IPS-18c (cell line): Measurements from ENCODE around the gene NHLRC2.
"Not testable (repeated sequence)": the region's sequence is repeated elsewhere in the genome, so short reads cannot be mapped to it uniquely, and the experiment has no call there.

Experiments used
- H3K4me3 ChIP-seq: 2 replicates; pipeline ENCODE4 v1.7.0; 2013; ENCODE audit warnings: low read depth, mild to moderate bottlenecking, low read length, moderate library complexity; ENCODE audit not compliant: insufficient read depth
- H3K9me3 ChIP-seq: one replicate; pipeline ENCODE4 v1.6.1; 2013; ENCODE audit warnings: mild to moderate bottlenecking, low read length, moderate library complexity; ENCODE audit not compliant: control insufficient read depth, insufficient read depth

Gene NHLRC2, protein sequence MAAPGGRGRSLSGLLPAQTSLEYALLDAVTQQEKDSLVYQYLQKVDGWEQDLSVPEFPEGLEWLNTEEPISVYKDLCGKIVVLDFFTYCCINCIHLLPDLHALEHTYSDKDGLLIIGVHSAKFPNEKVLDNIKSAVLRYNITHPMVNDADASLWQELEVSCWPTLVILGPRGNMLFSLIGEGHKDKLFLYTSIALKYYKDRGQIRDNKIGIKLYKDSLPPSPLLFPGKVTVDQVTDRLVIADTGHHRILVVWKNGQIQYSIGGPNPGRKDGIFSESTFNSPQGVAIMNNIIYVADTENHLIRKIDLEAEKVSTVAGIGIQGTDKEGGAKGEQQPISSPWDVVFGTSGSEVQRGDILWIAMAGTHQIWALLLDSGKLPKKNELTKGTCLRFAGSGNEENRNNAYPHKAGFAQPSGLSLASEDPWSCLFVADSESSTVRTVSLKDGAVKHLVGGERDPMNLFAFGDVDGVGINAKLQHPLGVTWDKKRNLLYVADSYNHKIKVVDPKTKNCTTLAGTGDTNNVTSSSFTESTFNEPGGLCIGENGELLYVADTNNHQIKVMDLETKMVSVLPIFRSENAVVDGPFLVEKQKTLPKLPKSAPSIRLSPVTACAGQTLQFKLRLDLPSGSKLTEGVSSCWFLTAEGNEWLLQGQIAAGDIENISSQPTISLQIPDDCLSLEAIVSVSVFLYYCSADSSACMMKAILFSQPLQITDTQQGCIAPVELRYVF

DNA sequence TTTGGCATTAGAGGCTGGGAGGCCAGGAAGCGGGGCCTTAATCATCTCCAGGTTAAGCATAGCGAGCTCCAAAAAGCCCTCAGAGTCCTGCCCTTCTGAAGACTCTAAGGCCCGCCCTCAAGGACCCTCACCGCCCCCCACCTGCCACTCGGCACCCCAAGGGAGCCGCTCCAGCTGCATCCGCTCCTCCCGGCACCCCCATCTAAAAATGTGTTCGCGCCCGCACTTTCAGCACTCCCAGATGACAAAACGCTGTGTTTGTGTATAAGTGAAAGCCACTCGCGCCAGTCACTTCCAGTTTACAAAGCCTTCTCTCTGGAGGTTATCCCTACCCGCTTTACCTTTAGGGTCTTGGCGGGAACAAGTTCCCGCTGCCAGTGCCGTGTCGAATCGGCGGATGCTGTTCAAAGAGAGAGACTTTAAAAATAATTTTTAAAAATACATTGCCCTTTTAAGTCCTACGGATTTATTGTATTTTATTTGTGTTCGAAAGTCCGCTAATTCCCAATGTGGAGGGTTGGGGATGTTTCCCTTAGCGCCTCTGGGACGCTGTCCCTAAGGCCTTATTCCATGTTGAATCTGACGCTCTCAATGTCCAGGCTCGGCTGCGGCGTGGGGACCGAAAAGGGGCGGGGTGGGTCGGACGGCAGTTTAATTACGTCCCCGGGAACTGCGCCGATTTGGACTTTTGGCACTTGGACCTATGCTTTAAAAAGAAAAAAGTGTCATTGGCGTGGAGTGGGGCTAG lies at the start of gene NHLRC2, which contains the start of gene DCLRE1A:
Gene NHLRC2 (plus strand): TSS at position 649 of the 748 bp plus-strand sequence. CDS start 212 bp downstream, outside the sequence.
Gene DCLRE1A (minus strand): TSS at position 70 of the 748 bp plus-strand sequence. CDS start 900 bp downstream, outside the sequence.
- Histone ChIP-seq H3K4me3 (peak within 1 kb of the TSS; percentile 92), H3K9me3 (no peaks in the 10 kb centered on the region)

DNA sequence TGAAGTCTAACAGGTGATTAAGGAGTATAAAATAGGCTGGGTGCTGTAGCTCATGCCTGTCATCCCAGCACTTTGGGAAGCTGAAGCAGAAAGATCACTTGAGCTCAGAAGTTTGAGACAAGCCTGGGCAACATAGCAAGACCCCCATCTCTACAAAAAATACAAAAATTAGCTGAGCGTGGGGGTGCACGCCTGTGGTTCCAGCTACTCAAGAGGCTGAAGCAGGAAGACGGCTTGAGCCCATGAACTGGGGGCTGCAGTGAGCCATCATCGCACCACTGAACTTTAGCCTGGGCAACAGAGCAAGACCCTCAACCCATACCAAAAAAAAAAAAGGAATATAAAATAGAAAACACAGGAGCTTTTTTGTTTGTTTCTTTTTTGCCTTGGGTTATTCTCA lies 48.0 kb upstream of the NHLRC2 start:
- peaks cover 2% of the 10 kb centered on the region for H3K9me3 ChIP-seq
- no peak overlapping the region for H3K4me3 ChIP-seq

- no peak overlapping the region for H3K4me3 ChIP-seq
- H3K9me3 ChIP-seq = peaks cover 2% of the 10 kb centered on the region
These were observed 46.3 kb upstream of the NHLRC2 start for GRCh38 chr10:113808168-113808567.

DNA sequence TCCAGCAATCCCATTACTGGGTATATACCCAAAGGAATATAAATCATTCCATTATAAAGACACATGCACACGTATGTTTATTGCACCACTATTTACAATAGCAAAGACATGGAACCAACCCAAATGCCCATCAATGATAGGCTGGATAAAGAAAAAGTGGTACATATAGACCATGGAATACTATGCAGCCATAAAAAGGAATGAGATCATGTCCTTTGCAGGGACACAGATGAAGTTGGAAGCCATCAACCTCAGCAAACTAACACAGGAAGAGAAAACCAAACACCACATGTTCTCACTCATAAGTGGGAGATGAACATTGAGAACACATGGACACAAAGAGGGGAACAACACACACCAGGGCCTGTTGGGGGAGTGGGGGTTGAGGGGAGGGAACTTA lies 39.8 kb upstream of the NHLRC2 start:
- H3K4me3 ChIP-seq, H3K9me3 ChIP-seq: not testable (repeated sequence)

DNA sequence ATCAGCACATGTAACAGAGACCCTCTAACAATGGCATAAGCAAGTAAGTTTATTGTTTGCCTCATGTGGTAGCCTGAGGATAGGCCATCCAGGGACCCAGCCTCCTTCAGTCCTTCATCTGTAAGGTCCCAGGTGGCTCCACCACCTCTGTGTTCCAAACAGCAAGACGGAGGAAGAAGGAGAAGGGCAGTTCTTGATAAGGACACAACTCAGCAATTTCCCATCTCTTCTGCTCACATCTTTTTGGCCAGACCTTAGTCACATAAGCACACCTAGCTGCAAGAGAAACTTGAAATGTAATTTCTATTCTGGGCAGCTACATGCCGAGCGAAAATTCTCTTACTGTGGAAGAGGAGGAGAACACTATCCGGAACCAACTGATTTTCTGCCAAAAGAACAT lies 34.5 kb upstream of the NHLRC2 start:
- Histone ChIP-seq H3K4me3 (no peak overlapping the region), H3K9me3 (peaks cover 2% of the 10 kb centered on the region)

GRCh38 chr10:113820507-113820906 lies 34.0 kb upstream of the NHLRC2 start:
- no peak overlapping the region for H3K4me3 ChIP-seq
- H3K9me3 ChIP-seq = peaks cover 2% of the 10 kb centered on the region

DNA sequence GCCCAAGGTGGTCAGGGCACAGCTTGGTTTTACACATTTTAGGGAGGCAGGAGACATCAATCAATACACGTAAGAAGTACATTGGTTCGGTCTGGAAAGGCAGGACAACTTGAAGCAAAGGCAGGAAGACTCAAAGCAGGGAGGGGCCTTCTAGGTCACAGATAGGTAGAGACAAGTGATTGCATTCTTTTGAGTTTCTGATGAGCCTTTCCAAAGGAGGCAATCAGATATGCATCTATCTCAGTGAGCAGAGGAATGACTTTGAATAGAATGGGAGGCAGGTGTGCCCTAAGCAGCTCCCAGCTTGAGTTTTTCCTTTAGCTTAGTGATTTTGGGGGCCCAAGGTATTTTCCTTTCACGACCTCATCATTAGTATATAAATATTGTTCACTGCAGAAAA lies 33.2 kb upstream of the NHLRC2 start:
- not testable (repeated sequence) for H3K4me3 ChIP-seq, H3K9me3 ChIP-seq

DNA sequence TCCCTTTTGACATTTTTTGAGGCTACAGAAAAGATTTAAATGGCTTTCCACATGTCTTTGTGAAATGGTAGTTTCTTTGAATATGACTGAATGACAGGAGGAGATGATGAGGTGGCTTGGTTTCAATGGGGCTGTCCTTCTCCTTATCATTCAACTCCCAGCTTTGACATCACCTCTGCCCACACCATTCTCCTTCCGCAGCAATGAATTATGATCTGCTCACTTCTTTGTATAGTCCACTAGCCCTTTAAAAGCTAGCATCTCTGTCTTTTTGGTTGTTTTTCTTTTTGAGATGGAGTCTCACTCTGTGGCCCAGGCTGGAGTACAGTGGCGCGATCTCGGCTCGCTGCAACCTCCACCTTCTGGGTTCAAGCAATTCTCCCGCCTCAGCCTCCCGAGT lies 32.3 kb upstream of the NHLRC2 start:
- H3K4me3 ChIP-seq = no peak overlapping the region
- peaks cover 2% of the 10 kb centered on the region for H3K9me3 ChIP-seq

- no peak overlapping the region for H3K4me3 ChIP-seq
- H3K9me3 ChIP-seq = peaks cover 2% of the 10 kb centered on the region
These were observed 31.1 kb upstream of the NHLRC2 start for GRCh38 chr10:113823389-113823788.

- Histone ChIP-seq H3K4me3 (no peak overlapping the region), H3K9me3 (peaks cover 2% of the 10 kb centered on the region)
These were observed 28.7 kb upstream of the NHLRC2 start for GRCh38 chr10:113825791-113826190.

DNA sequence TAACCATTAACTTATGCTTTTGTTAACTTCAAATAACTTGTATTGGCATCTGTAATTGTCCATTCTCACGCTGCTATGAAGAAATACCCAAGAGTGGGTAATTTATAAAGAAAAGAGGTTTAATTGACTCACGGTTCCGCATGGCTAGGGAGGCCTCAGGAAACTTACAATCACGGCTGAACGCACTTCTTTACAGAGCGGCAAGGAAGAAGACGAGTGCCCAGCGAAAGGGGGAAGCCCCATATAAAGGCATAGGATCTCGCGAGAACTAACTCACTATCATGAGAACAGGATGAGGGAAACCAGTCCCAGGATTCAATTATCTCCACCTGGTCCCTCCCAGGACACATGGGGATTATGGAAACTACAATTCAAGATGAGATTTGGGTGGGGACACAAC lies 25.9 kb upstream of the NHLRC2 start:
- not testable (repeated sequence) for H3K4me3 ChIP-seq, H3K9me3 ChIP-seq

- no peak overlapping the region for H3K4me3 ChIP-seq
- no peaks in the 10 kb centered on the region for H3K9me3 ChIP-seq
These were observed 12.3 kb upstream of the NHLRC2 start for GRCh38 chr10:113842171-113842570.

GRCh38 chr10:113843972-113844485 lies 10.4 kb upstream of the NHLRC2 start:
- no peaks in the 10 kb centered on the region for H3K9me3 ChIP-seq
- no peak overlapping the region for H3K4me3 ChIP-seq

- no peaks in the 10 kb centered on the region for H3K9me3 ChIP-seq
- no peak overlapping the region for H3K4me3 ChIP-seq
These were observed 8.4 kb upstream of the NHLRC2 start for GRCh38 chr10:113846036-113846435.

DNA sequence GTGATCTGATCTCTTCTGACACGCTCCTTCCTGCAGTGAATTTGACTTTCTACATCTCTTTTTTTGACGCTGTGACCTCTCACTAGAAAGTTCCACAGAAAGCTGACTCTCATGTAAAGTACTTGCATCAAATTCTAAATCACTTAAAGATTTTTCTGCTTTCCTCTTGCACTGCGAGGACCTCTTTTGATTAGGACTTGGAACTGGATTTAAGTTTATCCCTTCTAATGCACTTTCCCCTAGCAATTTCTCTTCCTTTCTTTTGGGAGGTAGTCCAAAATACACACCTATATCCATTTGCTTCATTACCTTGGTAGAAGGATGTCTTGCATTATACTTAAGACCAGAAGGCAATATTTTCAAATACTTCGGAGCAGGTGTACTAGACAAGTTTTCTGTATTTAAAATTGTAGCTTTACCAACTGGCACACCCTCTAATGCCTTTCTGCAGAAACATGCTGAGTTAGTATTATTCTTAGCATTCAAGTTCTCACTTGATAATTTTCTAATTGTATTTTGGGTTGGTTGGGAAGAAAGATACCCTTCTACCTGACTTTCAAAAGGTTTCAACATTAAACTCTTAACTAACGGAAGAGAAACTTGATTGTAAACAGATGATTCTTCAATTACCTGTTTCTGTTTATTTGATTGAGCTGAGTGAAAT lies 5.2 kb upstream of the NHLRC2 start:
- Histone ChIP-seq H3K4me3 (no peak overlapping the region), H3K9me3 (no peaks in the 10 kb centered on the region)

DNA sequence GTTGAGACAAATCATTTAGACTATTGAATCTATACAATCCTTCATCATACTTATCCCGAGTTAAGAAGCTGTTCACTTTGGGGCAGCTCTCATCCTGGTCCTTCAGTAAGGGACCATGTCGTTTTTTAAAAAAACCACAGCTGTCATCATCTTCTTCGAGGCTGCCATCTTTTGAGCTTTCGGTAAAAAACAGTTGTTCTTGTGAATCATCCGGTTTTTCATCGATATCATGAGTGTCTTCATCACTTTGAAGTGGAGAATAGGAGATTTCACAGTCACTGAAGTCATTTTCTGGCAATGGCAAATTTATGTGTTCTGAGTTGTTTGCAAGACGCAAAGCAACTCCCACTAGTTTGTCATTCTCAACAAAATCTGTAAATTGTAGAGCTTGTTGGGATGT lies 4.5 kb upstream of the NHLRC2 start:
- H3K9me3 ChIP-seq = no peaks in the 10 kb centered on the region
- H3K4me3 ChIP-seq = no peak overlapping the region

- Histone ChIP-seq H3K9me3 (no peaks in the 10 kb centered on the region), H3K4me3 (peak overlapping the region; percentile 92)
These were observed 866 bp upstream of the NHLRC2 start for GRCh38 chr10:113853578-113854012.
